ENCODE results near the gene SUPV3L1. TPM values are rescaled to one million over a fixed set of nuclear protein-coding genes. Genes with fewer than 3 reads are reported as not detected.
A peak's percentile ranks its signal among the peaks of the same experiment; 100 is the strongest.

Gene SUPV3L1
- total RNA-seq, 1 experiment from 2014 or later = 57.3 TPM

- H2BK15ac ChIP-seq (ENCODE audit: low read depth, low read length) = 0 out of 2 replicates have a peak overlapping the region, but pooled peaks have one; percentile 9
- no peak overlapping the region for H4K91ac ChIP-seq (ENCODE audit: insufficient read length, low read depth, low read length)
- Mint-ChIP-seq H3K36me3 (ENCODE audit: insufficient read depth in 1 of 3, low read depth in 3 of 3) (no peaks in the 10 kb centered on the region), H3K27ac (peak overlapping the region in 2 of 3 experiments; percentile 33 to 91; a peak in 3 of 7 replicates), H3K27me3 (ENCODE audit: low read depth) (peaks cover under 1% of the 10 kb centered on the region; the same call in 1 of the 2 replicates), H3K4me3 (no peak overlapping the region), H3K9me3 (no peaks in the 10 kb centered on the region), H3K4me1 (peaks cover 10 to 13% of the 10 kb centered on the region in 2 experiments)
- peak overlapping the region; percentile 53 for H2BK12ac ChIP-seq (ENCODE audit: insufficient read length, low read depth, low read length)
- no peaks in the 10 kb centered on the region for H3K79me2 ChIP-seq (ENCODE audit: insufficient read depth, low read length)
- H4K5ac ChIP-seq (ENCODE audit: insufficient read length, low read depth, low read length) = no peak overlapping the region
- peak overlapping the region; percentile 32; the same call in 1 of the 2 replicates for H3K14ac ChIP-seq (ENCODE audit: insufficient read depth, low read length)
- no peak overlapping the region for H2AK5ac ChIP-seq (ENCODE audit: insufficient read length, low read length)
- H3K9ac ChIP-seq (ENCODE audit: extremely low read depth, insufficient read length, low read length) = no peak overlapping the region
- no peak overlapping the region for H2BK20ac ChIP-seq (ENCODE audit: low read depth, low read length, poor library complexity, severe bottlenecking)
- TF ChIP-seq CTCF (conservative IDR thresholded peaks at IDR 0.05) = peak; percentile 85
- H3K27ac ChIP-seq (ENCODE audit: insufficient read length, low read depth, low read length) = no peak overlapping the region
- H3K27me3 ChIP-seq (ENCODE audit: insufficient read depth, low read length) = no peaks in the 10 kb centered on the region
- no peak overlapping the region for H4K8ac ChIP-seq (replicated peaks; ENCODE audit: insufficient read length, low read depth, low read length)
- no peak overlapping the region for H2BK120ac ChIP-seq (ENCODE audit: low read depth, low read length, poor library complexity, severe bottlenecking)
- no peaks in the 10 kb centered on the region for H3K23me2 ChIP-seq (ENCODE audit: insufficient read length, low read depth, low read length, poor library complexity, severe bottlenecking)
- no peak overlapping the region for H2BK5ac ChIP-seq (ENCODE audit: insufficient read length, low read length)
- no peak overlapping the region for H3K4me2 ChIP-seq (ENCODE audit: insufficient read depth, insufficient read length, low read length)
- H3K9me3 ChIP-seq (ENCODE audit: control insufficient read depth, low read depth, low read length) = no peaks in the 10 kb centered on the region
- H3K18ac ChIP-seq (ENCODE audit: insufficient read length, low read depth, low read length) = peak overlapping the region; percentile 13
- no peak overlapping the region for H3K56ac ChIP-seq (ENCODE audit: insufficient read length, low read depth, low read length)
- peak overlapping the region; percentile 76 for H2AFZ ChIP-seq (ENCODE audit: low read length)
- no peaks in the 10 kb centered on the region for H4K20me1 ChIP-seq (ENCODE audit: control insufficient read depth, insufficient read depth, insufficient read length)
- peaks cover 4% of the 10 kb centered on the region; the same call in 1 of the 2 replicates for H3K4me1 ChIP-seq (ENCODE audit: insufficient read depth, low read length)
- no CpG with 5 or more reads among the region's 11 CpGs for WGBS (ENCODE audit: extremely low coverage, insufficient read length, low lambda C conversion rate)
- no peak overlapping the region for H3K23ac ChIP-seq (ENCODE audit: insufficient read length, low read depth, low read length)
- no peak overlapping the region for H3K4ac ChIP-seq (ENCODE audit: low read depth, low read length)
- no peaks in the 10 kb centered on the region for H3K79me1 ChIP-seq (ENCODE audit: insufficient read depth, low read depth, low read length, poor library complexity, severe bottlenecking)
- DNase-seq = peak; percentile 68
- no peak overlapping the region for H3T11ph ChIP-seq (ENCODE audit: low read length)
These were observed 42.4 kb downstream of the SUPV3L1 start for GRCh38 chr10:69222157-69223027.

Measured in H9 (cell line).